Heart right ventricle (tissue), 16 donors: ENCODE measurements around the gene HPCAL1. TPM values are rescaled to one million over a fixed set of nuclear protein-coding genes. Genes with fewer than 3 reads are reported as not detected.
"Not testable (repeated sequence)": the region's sequence is repeated elsewhere in the genome, so short reads cannot be mapped to it uniquely, and the experiment has no call there.

ENCODE experiments used
- ATAC-seq, 8 donors: fragments of 200-7000 bp; cut with Tn5 transposase; one replicate each; pipeline ENCODE4 v1.9.1; 2020; ENCODE audit warnings: mild to moderate bottlenecking in 8 of 8, moderate library complexity in 8 of 8, moderate number of reproducible peaks in 1 of 8
- DNase-seq, 2 donors: peaks; one replicate each; pipeline ENCODE4 v3.0.0-alpha.2; 2020
- H3K27ac ChIP-seq, 10 donors: fragments of 200-600 bp; sonication (generic) in 2 of 10; one replicate each; pipeline versions ENCODE4 v1.5.0 to v1.8.0; 2020 to 2022; ENCODE audit warnings: mild to moderate bottlenecking in 3 of 10
- H3K27me3 ChIP-seq, 7 donors: fragments of 200-600 bp; one replicate each; pipeline ENCODE4 v1.8.0; 2021 to 2022; ENCODE audit warnings: mild to moderate bottlenecking in 2 of 7
- H3K36me3 ChIP-seq, 9 donors: fragments of 200-600 bp; sonication (generic) in 1 of 9; one replicate each; pipeline versions ENCODE4 v1.5.0 to v1.8.0; 2020 to 2022; ENCODE audit warnings: mild to moderate bottlenecking in 2 of 9
- H3K4me1 ChIP-seq, 9 donors: fragments of 200-600 bp; sonication (generic) in 1 of 9; one replicate each; pipeline versions ENCODE4 v1.5.0 to v1.8.0; 2020 to 2022; ENCODE audit warnings: mild to moderate bottlenecking in 4 of 9
- H3K4me3 ChIP-seq, 10 donors: fragments of 200-600 bp; sonication (generic) in 2 of 10; one replicate each; pipeline versions ENCODE4 v1.5.0 to v1.8.0; 2020 to 2022; ENCODE audit warnings: mild to moderate bottlenecking in 7 of 10, moderate library complexity in 2 of 10
- H3K9me3 ChIP-seq, 11 donors: fragments of 200-600 bp in 10 of 11; sonication (generic) in 2 of 11; one replicate each; pipeline versions ENCODE4 v1.5.0 to v1.8.0; 2013 to 2022; ENCODE audit warnings: mild to moderate bottlenecking in 2 of 11, control low read depth in 1 of 11, moderate library complexity in 1 of 11
- WGBS, 2 donors: extraction: QIAGEN DNeasy Blood & Tissue Kit; methylation state at CpG; one replicate each; pipeline ENCODE4 v1.1.7; 2013; ENCODE audit warnings: inconsistent platforms in 1 of 2; 5-methylcytosine and 5-hydroxymethylcytosine counted together
- intact Hi-C, 10 donors: fragments of 100-400 bp; cut with DNase I; formaldehyde crosslinking; loops; one replicate each; pipeline versions ENCODE4 v1.11.1 to v1.14.2; 2022
- polyA plus RNA-seq, 2 donors: library from polyadenylated mRNA; stranded (reverse); fragments of 200-250 nt; gene quantifications; one replicate each; pipeline ENCODE4 v1.2.3, GENCODE V29; 2013
- total RNA-seq, 10 donors: library from RNA; stranded (reverse); fragmentation: NEBNext Ultra II Directional in 3 of 10; extraction: Animal tissue kit (Norgen Biotek cat#: 25700) in 3 of 10; gene quantifications; one replicate each; pipeline versions ENCODE4 v1.2.1 to v1.2.4, GENCODE V29; 2021 to 2023
- TF ChIP-seq, protein P1 (sequence below), 9 donors: fragments of 200-600 bp; sonication (generic) in 2 of 9; IDR thresholded peaks; one replicate each; pipeline versions ENCODE4 v1.5.0 to v1.8.0; 2021 to 2022; ENCODE audit warnings: antibody characterized with exemption in 9 of 9, mild to moderate bottlenecking in 5 of 9, moderate library complexity in 1 of 9
- donor health status: Arrhythmogenic right ventricular cardiomyopathy.
- donor health status: ischemic (EF 13 %, LVEDD 7.1; RV severe dilation, severe dysfunction).
- donor health status: healthy with polysubstance abuse.
- donor health status: DM: no; HTN: yes; CAD: no.
- donor health status: DM: no; HTN: no; CAD: no.
- donor health status: ischemic (EF 25% LVEDD 6.9; RV normal size, moderate dysfunction).
- donor health status: ischemic (EF 25% LVEDD 5.7; RV mildly dilated, moderate dysfunction).
- donor health status: healthy.
- donor health status: DM: yes; HTN: yes; CAD: no.
- donor health status: Ischemic cardiomyopathy.
- donor health status: ischemic (EF 35%, LVEDD 5.7; RV mildly dilated, moderate dysfunction).
- donor health status: nonischemic (EF 11% LVEDD 7.7; RV severe dilation, severe dysfunction).
- donor health status: DM: yes; HTN: yes; CAD: no.
- donor health status: PGD.
- donor health status: ischemic (EF 29% LVEDD 5.4; RV normal size, mild dysfunction).
- donor health status: nonischemic (EF 23%, LVEDD 6.1; RV moderate dilation, normal function).

Gene HPCAL1
- total and polyA plus RNA-seq, 12 donors = 15.8 to 49.2 (median 27.5) TPM

DNA sequence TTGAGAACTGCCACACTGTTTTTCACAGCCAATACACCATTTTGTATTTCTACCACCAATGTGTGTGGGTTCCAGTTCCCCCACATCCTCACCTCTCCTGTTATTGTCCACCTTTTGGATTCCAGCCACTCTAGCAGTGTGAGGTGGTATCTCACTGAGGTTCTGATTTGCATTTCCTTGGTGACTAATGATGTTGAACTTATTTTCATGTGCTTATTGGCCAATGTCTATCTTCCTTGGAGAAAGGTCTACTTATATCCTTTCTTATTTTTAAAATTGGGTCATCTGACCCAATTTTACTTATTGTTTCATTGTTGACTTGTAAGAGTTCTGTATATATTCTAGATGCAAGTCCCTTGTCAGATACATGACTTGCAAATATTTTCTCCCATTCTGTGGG lies 9.1 kb upstream of the HPCAL1 start:
- Histone ChIP-seq H3K36me3 (no peaks in the 10 kb centered on the region), H3K27ac (no peak overlapping the region), H3K9me3 (peaks cover 0 to 16% (median 11%) of the 10 kb centered on the region in 11 donors), H3K27me3 (no peaks in the 10 kb centered on the region), H3K4me3 (no peak overlapping the region), H3K4me1 (peaks cover 0 to 15% (median 4%) of the 10 kb centered on the region in 9 donors)
- ATAC-seq (no peak), DNase-seq (no peak)
- TF ChIP-seq, protein P1, sequence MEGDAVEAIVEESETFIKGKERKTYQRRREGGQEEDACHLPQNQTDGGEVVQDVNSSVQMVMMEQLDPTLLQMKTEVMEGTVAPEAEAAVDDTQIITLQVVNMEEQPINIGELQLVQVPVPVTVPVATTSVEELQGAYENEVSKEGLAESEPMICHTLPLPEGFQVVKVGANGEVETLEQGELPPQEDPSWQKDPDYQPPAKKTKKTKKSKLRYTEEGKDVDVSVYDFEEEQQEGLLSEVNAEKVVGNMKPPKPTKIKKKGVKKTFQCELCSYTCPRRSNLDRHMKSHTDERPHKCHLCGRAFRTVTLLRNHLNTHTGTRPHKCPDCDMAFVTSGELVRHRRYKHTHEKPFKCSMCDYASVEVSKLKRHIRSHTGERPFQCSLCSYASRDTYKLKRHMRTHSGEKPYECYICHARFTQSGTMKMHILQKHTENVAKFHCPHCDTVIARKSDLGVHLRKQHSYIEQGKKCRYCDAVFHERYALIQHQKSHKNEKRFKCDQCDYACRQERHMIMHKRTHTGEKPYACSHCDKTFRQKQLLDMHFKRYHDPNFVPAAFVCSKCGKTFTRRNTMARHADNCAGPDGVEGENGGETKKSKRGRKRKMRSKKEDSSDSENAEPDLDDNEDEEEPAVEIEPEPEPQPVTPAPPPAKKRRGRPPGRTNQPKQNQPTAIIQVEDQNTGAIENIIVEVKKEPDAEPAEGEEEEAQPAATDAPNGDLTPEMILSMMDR (IDR thresholded peaks at IDR 0.05) = no peak
- intact Hi-C loops = no loop called here

DNA sequence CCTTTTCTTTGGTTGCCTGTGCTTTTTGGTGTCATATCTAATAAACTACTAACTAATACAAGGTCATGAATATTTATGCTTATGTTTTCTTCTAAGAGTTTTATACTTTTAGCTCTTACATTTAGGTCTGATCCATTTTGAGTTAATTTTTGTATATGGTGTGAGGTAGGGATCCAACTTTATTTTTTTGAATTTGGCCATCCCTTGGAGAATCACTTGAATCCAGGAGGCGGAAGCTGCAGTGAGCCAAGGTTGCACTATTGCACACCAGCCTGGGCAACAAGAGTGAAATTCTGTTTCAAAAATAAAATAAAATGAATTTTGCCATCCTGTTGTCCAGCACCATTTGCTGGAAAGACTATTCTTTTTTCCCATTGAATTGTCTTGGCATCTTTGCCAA lies 8.6 kb upstream of the HPCAL1 start:
- Histone ChIP-seq H3K4me1 (peaks cover 0 to 18% (median 4%) of the 10 kb centered on the region in 9 donors), H3K9me3 (peaks cover 0 to 21% (median 12%) of the 10 kb centered on the region in 11 donors), H3K27me3 (no peaks in the 10 kb centered on the region), H3K4me3 (no peak overlapping the region), H3K27ac (no peak overlapping the region), H3K36me3 (no peaks in the 10 kb centered on the region)
- ATAC-seq (no peak), DNase-seq (no peak)
- intact Hi-C loops = no loop called here
- 100% methylated on average over 1 of the region's 1 CpG for WGBS, 2 donors
- TF ChIP-seq, protein P1 (IDR thresholded peaks at IDR 0.05) = no peak

DNA sequence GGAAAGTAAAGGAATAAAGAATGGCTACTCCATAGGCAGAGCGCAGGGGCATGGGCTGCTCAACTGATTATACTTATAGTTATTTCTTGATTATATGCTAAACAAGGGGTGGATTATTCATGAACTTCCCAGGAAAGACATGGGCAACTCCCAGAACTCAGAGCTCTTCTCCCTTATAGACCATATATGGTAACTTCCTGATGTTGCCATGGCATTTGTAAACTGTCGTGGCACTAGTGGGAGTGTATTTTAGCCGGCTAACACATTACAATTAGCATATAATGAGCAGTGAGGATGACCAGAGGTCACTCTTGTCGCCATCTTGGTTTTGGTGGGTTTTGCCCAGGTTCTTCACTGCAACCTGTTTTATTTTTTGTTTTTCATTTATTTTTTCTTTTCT lies 7.1 kb upstream of the HPCAL1 start:
- H3K4me3 ChIP-seq, DNase-seq, H3K27me3 ChIP-seq, intact Hi-C loops, H3K36me3 ChIP-seq, ATAC-seq, H3K27ac ChIP-seq: not testable (repeated sequence)
- peaks cover 0 to 25% (median 12%) of the 10 kb centered on the region in 11 donors for H3K9me3 ChIP-seq
- peaks cover 0 to 18% (median 4%) of the 10 kb centered on the region in 9 donors for H3K4me1 ChIP-seq
- 86 to 89% methylated on average over 4 of the region's 4 CpGs for whole genome bisulfite sequencing, 2 donors

DNA sequence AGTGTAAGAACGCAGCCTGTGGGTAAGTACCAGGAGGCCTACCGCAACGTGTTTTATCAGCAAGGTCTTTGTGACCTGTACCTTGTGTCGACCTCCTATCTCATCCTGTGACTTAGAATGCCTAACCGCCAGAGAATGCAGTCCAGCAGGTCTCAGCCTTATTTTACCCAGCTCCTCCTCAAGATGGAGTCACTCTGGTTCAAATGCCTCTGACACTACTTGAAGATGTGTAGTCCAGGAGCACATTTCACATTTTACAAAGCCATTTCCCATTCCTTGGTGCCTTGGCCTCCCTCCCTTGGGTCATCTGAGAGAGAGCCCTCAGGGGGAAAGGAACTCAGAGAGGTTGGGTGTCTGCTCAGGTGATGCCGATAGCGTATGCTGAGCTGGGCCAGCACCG lies 6.6 kb upstream of the HPCAL1 start:
- WGBS, 2 donors = 92% methylated on average over 8 of the region's 8 CpGs
- no peak for DNase-seq
- ATAC-seq = no peak

More for the DNA sequence above, 6.6 kb upstream of the HPCAL1 start:
- TF ChIP-seq, protein P1 (IDR thresholded peaks at IDR 0.05) = no peak
- Histone ChIP-seq H3K4me1 (peaks cover 0 to 21% (median 4%) of the 10 kb centered on the region in 9 donors), H3K4me3 (no peak overlapping the region), H3K36me3 (no peaks in the 10 kb centered on the region), H3K27me3 (no peaks in the 10 kb centered on the region), H3K9me3 (peaks cover 0 to 25% (median 12%) of the 10 kb centered on the region in 11 donors), H3K27ac (no peak overlapping the region)
- intact Hi-C loops = no loop called here
